CD4-positive, alpha-beta T cell treated with Interferon alpha-2 for 1 hour (primary cell): ENCODE measurements around the gene SYT6.
"Not testable (repeated sequence)": the region's sequence is repeated elsewhere in the genome, so short reads cannot be mapped to it uniquely, and the experiment has no call there.

ENCODE experiments used
- DNase-seq, 2 donors: peaks; one replicate each; pipeline ENCODE4 v3.0.0-alpha.2; 2020 to 2022

SYT6 gene

DNA sequence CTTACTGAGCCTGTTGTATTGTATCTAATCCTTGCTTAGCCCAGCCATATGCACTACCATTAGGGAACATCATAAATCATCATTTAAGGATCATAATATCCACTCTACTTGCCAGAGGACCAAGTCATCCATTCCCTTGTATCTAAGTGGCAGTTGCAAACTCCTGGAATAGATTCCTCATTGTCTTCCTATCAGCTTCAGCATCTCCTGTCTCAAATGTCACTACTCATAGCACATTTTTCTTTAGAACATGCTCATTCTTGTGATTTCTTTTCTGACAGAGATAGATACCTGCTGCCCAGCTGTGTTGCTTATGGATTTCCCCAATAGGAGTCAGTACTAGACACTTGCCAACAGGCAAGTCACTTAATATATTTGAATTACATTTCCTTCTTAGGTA lies 90.1 kb downstream of the SYT6 start:
- no peak for DNase-seq

DNA sequence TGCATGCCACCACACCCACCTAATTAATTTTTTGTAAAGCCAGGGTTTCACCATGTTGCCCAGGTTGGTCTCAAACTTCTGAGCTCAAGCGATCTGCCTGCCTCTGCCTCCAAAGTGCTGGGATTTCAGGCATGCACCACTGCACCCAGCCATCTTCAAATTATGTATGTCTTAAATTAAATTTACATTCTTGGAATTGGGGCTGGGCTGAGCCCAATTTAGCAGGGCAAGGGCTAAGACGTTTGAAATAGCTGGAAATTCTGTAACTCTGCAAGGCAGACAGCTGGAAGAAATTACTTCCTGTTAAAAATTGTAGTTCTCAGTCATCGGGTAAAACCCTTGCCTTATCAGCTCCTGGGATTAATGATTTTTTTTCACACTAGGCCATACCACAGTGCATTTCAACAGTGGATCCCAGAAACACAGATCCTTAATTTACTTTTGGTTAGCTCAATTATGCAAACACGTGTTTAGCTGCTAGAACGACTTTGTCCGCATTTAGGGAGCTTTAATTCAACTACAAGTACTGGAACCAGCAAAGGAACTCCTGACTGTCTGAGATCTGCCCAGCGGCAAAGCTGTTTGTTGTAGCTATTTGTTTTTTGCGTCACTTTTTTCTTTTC lies 91.1 kb downstream of the SYT6 start:
- no peak for DNase-seq

DNA sequence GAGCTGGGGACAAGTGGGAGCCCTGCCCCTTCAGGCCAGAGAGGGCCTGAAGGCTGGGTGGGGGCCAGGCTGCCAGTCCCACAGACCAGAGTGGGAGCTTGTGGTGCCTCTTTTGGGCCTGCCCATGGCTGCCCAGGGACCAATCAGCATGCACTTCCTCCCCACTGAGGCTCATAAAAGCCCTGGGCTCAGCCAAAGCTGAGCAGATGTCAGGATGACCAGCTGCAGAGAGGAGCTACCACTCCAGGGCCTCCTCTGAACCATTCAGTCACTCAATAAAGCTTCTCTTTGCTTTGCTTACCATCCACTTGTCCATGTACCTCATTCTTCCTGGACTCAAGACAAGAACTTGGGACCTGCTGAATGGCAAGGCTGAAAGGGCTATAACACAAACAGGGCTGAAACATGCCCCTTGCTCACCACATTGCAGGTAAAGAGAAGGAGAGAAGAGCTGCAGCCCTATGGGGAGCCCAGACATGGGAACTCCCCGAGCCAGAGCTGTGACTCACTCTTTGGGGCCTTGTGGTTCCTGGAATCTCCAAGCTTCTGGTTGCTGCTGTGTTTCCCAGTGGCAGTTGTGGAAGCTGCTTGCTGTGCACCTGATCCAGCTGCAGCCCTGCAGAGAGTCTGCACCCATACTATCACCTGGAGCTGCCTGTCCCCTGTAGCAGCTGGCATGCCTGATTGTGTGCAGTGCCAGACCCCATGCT lies 92.4 kb downstream of the SYT6 start:
- DNase-seq = no peak

DNA sequence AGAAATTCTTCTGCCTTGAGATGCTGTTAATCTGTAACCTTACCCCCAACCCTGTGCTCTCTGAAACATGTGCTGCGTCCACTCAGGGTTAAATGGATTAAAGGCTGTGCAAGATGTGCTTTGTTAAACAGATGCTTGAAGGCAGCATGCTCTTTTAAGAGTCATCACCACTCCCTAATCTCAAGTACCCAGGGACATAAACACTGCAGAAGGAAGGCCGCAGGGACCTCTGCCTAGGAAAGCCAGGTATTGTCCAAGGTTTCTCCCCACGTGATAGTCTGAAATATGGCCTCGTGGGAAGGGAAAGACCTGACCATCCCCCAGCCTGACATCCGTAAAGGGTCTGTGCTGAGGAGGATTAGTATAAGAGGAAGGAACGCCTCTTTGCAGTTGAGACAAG lies 95.4 kb downstream of the SYT6 start:
- not testable (repeated sequence) for DNase-seq

DNA sequence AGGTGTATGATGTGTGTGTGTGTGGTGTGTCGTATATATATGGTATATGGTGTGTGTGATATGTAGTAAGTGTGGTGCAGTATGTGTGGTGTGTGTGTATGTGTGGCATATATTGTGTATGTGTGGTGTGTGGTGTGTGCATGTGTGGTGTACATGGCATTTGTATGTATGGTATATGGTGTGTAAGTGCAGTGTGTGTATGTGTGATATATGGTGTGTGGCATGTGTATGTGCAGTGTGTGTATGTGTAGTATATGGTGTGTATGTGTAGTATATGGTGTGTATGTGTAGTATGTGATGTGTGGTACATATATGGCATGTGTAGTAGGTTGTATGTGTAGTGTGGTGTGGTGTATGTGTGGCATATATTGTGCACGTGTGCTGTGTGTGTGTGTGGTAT lies 99.5 kb downstream of the SYT6 start:
- DNase-seq = no peak

DNA sequence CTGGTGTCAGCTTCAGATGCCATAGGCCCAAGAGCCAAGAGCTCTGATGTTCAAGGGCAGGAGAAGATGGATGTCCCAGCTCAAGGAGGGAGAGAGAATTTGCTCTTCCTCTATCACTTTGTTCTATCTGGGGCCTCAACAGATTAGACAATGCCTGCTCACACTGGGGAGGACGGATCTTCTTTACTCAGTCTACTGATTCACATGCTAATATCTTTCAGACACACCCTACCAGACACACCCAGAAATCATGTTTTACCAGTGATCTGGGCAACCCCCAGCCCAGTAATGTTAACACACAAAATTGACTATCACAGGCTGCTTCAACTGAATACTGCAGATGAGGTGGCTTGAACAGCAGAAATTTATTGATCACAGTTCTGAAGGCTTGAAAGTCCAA lies 105.4 kb downstream of the SYT6 start:
- no peak for DNase-seq

DNA sequence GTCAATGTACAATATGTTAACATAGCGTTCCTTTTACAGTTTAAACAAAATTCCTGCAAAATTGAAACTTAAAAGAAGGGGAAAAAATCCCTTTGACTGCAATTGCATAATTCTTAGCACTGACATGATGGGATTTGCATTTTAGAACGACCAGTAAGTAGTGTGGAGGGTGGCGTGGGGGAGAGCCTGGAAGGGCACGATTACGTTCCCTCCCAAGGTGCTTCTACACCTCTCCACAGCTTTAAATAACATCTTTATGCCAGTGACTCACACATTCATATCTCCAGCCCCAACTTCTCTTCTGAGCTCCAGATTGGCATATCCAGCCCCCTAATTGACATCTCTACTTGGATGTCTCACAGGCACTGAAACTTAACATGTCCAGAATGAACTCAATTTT lies 110.1 kb downstream of the SYT6 start:
- DNase-seq = no peak

DNA sequence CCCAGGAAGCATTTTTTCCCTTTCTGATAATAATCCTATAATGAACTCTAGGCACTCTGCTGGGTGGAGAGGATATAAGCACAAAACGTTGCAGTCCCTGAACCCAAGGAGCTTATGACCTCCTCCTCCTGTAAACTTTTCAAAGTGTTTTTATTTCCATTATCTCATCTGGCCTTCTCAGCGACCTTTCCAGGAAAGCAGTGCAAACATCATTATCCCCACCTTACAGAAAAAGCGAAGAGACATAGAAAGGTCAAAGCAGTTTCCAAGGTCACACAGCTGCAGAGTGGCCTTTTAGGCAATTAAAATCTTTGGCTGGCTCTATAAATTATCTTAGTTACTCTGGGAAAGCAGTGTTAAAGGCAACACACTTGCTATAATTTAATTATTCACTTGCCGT lies 110.6 kb downstream of the SYT6 start:
- DNase-seq = no peak

DNA sequence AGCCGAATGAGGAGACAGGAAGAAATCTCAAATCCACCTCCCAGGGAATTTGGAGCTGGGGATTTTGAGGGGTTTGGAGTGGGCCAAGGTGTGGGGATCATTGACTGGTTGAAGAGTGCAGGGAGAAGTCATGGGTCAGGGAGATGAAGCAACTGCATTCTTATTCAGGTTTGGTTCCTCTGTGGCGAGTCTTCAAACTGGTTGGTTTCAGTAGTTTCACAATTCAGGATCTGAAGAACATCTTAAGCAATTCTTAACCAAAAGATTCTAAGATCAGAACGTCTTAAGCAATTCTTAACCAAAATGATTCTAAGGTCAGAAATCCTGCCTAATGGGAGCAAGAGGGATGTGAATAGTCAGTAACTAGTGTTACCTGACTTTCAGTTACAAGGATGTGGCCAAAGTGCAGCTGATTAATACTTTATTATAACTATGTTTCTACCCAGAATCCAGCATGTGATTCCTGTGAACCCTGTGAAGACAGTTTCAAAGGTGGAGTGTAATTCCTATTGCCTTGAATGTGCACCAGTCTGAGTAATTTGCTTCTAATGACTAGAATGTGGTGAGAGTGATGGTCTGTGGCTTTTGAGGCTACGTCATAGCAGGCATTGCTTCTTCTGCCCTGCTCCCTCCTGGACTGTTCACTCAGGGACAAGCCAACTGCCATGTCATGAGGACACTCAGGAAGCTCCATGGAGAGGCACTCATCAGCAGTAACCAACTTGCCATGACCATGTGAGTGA lies 113.2 kb downstream of the SYT6 start:
- peak in 1 of 2 donors; percentile 2 for DNase-seq
